Measurements from ENCODE around the gene APH1B.
A peak's percentile ranks its signal among the peaks of the same experiment; 100 is the strongest.

The APH1B gene

DNA sequence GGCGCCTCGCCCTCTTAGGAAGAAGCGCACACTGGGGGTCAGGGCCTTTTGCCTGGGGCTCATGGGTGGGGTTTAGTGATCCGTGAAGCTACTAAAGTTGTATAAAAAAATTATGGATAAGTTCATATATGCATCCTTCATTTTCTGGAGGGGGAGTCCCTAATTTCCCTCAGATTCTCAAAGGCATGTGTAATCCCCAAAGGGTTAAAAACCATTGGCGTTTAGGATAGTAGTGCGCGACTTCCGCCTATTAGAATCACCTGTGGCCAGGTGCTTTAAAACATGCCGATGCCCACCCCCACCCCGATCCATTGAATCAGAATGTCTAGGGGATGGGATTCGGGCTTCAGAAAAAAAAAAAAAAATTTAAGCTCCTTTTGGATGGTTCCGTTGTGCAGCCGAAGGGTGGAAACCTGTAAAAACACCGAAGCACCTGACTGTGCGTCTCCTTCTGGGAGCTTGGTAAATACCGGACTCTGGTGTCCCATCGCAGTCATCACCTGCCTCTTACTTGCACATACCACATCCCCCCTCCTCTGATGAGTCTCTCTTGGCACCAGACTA lies 570 bp downstream of the APH1B start:
- Histone ChIP-seq H3K36me3 (ENCODE audit: control insufficient read depth, insufficient read depth, low read length) (no peaks in the 10 kb centered on the region), H3K4me1 (ENCODE audit: control insufficient read depth, insufficient read depth, low read length) (peaks cover 15% of the 10 kb centered on the region), H3K27me3 (ENCODE audit: control insufficient read depth, insufficient read depth, low read length) (peaks cover 10% of the 10 kb centered on the region), H3K27ac (ENCODE audit: low read depth, low read length) (no peak overlapping the region), H3K9me3 (ENCODE audit: control insufficient read depth, insufficient read depth, low read depth, low read length) (no peaks in the 10 kb centered on the region), H3K4me3 (ENCODE audit: low read depth, low read length) (peak overlapping the region; percentile 95), H3K9ac (ENCODE audit: low read length) (peak overlapping the region; percentile 63)

DNA sequence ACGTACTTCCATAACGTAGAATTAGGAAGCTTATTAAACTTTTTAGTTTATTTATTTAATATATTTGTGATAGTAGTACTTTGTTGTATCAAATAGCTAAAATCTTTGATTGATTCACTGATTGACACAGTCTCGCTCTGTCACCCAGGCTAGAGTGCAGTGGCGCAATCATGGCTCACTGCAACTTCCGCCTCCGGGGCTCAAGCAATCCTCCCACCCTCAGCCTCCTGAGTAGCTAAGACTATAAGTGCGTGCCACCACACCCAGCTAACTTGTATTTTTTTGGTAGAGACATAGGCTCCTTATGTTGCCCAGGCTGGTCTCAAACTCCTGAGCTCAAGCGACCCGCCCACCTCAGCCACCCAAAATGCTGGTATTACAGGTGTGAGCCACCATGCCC lies 5.7 kb downstream of the APH1B start:
- peaks cover 3% of the 10 kb centered on the region; the same call in 1 of the 2 replicates for H3K4me1 ChIP-seq (ENCODE audit: control insufficient read depth, insufficient read depth, low read length)
- H3K36me3 ChIP-seq (ENCODE audit: control insufficient read depth, insufficient read depth, low read length), result no peaks in the 10 kb centered on the region
- H3K27me3 ChIP-seq (ENCODE audit: control insufficient read depth, insufficient read depth, low read length), result peaks cover 2% of the 10 kb centered on the region
- no peak overlapping the region for H3K4me3 ChIP-seq (ENCODE audit: low read depth, low read length)
- H3K9ac ChIP-seq (ENCODE audit: low read length), result no peak overlapping the region
- no peak overlapping the region for H3K27ac ChIP-seq (ENCODE audit: low read depth, low read length)
- no peaks in the 10 kb centered on the region for H3K9me3 ChIP-seq (ENCODE audit: control insufficient read depth, insufficient read depth, low read depth, low read length)

DNA sequence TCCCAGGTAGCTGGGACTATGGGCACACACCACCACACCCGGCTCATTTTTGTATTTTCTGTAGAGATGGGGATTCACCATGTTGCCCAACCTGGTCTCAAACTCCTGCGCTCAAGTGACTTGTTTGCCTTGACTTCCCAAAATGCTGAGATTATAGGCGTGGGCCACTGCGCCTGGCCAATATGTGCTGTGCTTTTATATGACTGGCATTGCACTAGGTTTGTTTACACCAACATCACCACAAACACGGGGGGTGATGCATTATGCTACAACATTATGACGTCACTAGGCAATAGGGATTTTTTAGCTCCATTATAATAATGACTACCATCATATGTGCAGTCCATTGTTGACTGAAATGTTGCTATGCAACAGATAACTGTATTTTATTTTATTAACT lies 6.9 kb downstream of the APH1B start:
- Histone ChIP-seq H3K27me3 (ENCODE audit: control insufficient read depth, insufficient read depth, low read length) (no peaks in the 10 kb centered on the region), H3K36me3 (ENCODE audit: control insufficient read depth, insufficient read depth, low read length) (no peaks in the 10 kb centered on the region), H3K9ac (ENCODE audit: low read length) (no peak overlapping the region), H3K4me1 (ENCODE audit: control insufficient read depth, insufficient read depth, low read length) (no peaks in the 10 kb centered on the region), H3K9me3 (ENCODE audit: control insufficient read depth, insufficient read depth, low read depth, low read length) (no peaks in the 10 kb centered on the region), H3K4me3 (ENCODE audit: low read depth, low read length) (no peak overlapping the region), H3K27ac (ENCODE audit: low read depth, low read length) (no peak overlapping the region)

DNA sequence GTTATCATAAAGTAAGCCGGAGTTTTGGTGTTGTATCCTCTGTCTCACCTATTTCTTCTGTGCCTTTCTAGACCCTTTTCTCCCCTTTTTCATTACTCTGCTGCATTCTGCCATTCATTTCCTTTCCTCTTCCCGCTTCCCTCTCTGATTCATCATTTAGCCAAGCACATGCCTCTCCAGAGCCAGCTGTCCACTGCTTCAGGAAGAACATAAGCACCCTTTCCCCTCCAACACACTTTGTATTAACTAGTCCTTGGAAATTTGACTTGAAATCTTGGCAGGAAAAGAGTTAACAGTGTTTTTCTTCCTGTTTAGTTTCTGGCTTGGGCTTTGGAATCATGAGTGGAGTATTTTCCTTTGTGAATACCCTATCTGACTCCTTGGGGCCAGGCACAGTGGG lies 9.7 kb downstream of the APH1B start:
- H3K4me3 ChIP-seq (ENCODE audit: low read depth, low read length), result no peak overlapping the region
- H3K36me3 ChIP-seq (ENCODE audit: control insufficient read depth, insufficient read depth, low read length), result no peaks in the 10 kb centered on the region
- H3K9ac ChIP-seq (ENCODE audit: low read length), result no peak overlapping the region
- no peak overlapping the region for H3K27ac ChIP-seq (ENCODE audit: low read depth, low read length)
- H3K4me1 ChIP-seq (ENCODE audit: control insufficient read depth, insufficient read depth, low read length), result no peaks in the 10 kb centered on the region
- no peaks in the 10 kb centered on the region for H3K9me3 ChIP-seq (ENCODE audit: control insufficient read depth, insufficient read depth, low read depth, low read length)
- H3K27me3 ChIP-seq (ENCODE audit: control insufficient read depth, insufficient read depth, low read length), result no peaks in the 10 kb centered on the region

DNA sequence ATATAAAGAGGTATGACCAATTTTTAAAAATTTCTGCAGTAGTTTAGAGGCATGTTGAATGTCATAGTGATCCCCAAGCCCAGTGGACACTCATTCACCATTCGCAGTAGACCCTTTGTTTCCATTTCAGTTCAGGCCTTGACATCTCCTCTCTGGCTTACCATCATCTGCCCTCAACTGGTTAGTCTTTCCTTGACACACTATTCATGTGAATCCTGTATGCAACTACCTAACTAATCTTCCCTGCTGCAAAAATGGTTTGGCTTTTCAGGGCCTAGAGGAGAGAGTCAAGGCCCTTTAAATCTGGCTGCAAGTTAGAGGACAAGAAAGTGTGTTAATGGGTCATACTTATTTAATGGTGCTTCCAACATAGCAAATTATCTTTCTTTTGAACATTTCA lies 10.9 kb downstream of the APH1B start:
- H3K4me3 ChIP-seq (ENCODE audit: low read depth, low read length), result no peak overlapping the region
- no peak overlapping the region for H3K27ac ChIP-seq (ENCODE audit: low read depth, low read length)
- no peaks in the 10 kb centered on the region for H3K9me3 ChIP-seq (ENCODE audit: control insufficient read depth, insufficient read depth, low read depth, low read length)

DNA sequence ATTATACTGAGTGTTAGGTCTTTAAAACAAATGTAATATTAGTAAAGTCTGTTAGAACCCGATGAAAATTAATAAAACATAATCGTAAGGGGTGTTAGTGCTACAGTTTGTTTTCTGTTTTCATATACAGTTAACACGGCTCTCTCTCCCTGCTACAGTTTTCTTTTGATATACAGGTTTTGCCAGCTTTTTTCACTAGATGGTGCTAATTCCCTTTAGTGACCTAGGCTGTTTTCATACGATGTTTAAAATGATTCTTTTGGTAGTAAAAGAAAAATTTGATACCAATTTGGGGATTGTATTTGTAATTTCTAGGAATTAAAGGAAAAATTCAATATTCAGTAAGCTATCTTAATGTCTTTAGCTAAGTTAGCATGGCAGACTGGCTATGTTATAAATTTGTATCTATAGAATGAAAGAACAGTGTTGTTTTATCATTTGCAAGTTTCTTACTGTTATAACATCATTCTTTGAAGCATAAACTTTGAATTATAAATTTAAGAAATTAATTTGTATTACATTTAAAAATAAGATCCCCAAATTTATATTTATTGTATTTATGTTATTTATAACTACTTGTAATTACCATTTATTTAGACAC lies 11.5 kb downstream of the APH1B start:
- no peak overlapping the region for H3K4me3 ChIP-seq (ENCODE audit: low read depth, low read length)
- H3K27ac ChIP-seq (ENCODE audit: low read depth, low read length), result no peak overlapping the region
- no peaks in the 10 kb centered on the region for H3K36me3 ChIP-seq (ENCODE audit: control insufficient read depth, insufficient read depth, low read length)
- no peak overlapping the region for H3K9ac ChIP-seq (ENCODE audit: low read length)
- no peaks in the 10 kb centered on the region for H3K4me1 ChIP-seq (ENCODE audit: control insufficient read depth, insufficient read depth, low read length)
- no peaks in the 10 kb centered on the region for H3K27me3 ChIP-seq (ENCODE audit: control insufficient read depth, insufficient read depth, low read length)
- H3K9me3 ChIP-seq (ENCODE audit: control insufficient read depth, insufficient read depth, low read depth, low read length), result no peaks in the 10 kb centered on the region

More for the DNA sequence above, 10.9 kb downstream of the APH1B start:
- Histone ChIP-seq H3K4me1 (ENCODE audit: control insufficient read depth, insufficient read depth, low read length) (no peaks in the 10 kb centered on the region), H3K27me3 (ENCODE audit: control insufficient read depth, insufficient read depth, low read length) (no peaks in the 10 kb centered on the region), H3K36me3 (ENCODE audit: control insufficient read depth, insufficient read depth, low read length) (no peaks in the 10 kb centered on the region), H3K9ac (ENCODE audit: low read length) (no peak overlapping the region)

DNA sequence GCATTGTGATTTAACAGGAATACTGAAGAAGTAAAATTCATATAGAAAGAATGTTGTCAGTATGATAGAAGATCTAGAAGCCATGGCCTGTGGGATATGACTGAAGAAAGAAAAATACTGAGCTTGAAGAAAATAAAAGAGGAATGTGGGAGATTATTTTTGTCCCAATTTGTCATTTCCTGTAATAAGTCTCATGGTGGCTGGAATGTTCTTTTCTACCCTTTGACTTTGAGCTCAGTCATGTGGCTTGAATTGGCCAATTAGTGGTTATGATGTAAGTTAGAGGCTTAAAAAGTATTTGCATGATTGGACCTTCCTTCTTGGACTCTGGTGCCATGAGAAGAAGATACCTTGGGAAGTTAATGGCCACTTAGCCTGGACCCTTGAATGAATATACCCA lies 14.1 kb downstream of the APH1B start:
- Histone ChIP-seq H3K9me3 (ENCODE audit: control insufficient read depth, insufficient read depth, low read depth, low read length) (no peaks in the 10 kb centered on the region), H3K27me3 (ENCODE audit: control insufficient read depth, insufficient read depth, low read length) (no peaks in the 10 kb centered on the region), H3K36me3 (ENCODE audit: control insufficient read depth, insufficient read depth, low read length) (no peaks in the 10 kb centered on the region), H3K9ac (ENCODE audit: low read length) (no peak overlapping the region), H3K27ac (ENCODE audit: low read depth, low read length) (no peak overlapping the region), H3K4me3 (ENCODE audit: low read depth, low read length) (no peak overlapping the region), H3K4me1 (ENCODE audit: control insufficient read depth, insufficient read depth, low read length) (no peaks in the 10 kb centered on the region)

DNA sequence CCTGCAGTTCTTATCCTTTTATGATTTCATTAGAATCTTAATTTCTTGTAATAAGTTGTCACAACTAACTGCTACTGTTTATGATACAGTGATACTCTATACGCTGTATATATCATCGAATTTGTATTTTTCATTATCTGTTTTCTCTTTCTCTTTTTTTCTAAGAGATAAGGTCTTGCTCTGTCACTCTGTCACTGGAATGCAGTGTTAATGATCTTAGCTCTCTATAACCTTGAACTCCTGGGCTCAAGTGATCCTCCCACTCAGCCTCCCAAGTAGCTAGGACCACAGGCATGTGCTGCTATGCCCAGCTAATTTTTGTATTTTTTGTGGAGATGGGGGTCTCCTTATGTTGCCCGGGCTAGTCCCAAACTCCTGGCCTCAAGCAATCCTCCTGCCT lies 14.8 kb downstream of the APH1B start:
- no peaks in the 10 kb centered on the region for H3K9me3 ChIP-seq (ENCODE audit: control insufficient read depth, insufficient read depth, low read depth, low read length)
- no peaks in the 10 kb centered on the region for H3K4me1 ChIP-seq (ENCODE audit: control insufficient read depth, insufficient read depth, low read length)
- no peaks in the 10 kb centered on the region for H3K36me3 ChIP-seq (ENCODE audit: control insufficient read depth, insufficient read depth, low read length)
- no peak overlapping the region for H3K4me3 ChIP-seq (ENCODE audit: low read depth, low read length)
- H3K27ac ChIP-seq (ENCODE audit: low read depth, low read length), result no peak overlapping the region
- H3K9ac ChIP-seq (ENCODE audit: low read length), result no peak overlapping the region
- H3K27me3 ChIP-seq (ENCODE audit: control insufficient read depth, insufficient read depth, low read length), result no peaks in the 10 kb centered on the region

DNA sequence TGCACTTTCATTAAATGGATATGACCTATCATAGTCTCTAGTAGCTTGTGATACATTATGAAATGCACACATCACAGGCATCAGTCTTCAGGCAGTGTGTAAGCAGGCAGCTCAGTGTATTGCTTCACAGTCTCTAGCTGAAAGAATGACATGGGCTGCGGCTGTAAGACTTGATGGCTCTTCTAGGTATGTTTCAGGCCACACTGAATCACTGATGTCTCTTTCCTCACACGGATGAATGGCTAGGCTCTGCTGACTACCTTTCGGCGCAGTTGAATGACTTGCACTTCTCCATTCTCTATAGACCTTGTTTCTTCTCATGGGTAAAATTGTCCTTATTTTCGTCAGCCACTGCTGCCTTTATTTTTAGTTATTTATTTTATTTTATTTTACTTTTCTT lies 15.4 kb downstream of the APH1B start:
- no peaks in the 10 kb centered on the region for H3K36me3 ChIP-seq (ENCODE audit: control insufficient read depth, insufficient read depth, low read length)
- H3K9ac ChIP-seq (ENCODE audit: low read length), result no peak overlapping the region
- no peak overlapping the region for H3K27ac ChIP-seq (ENCODE audit: low read depth, low read length)
- no peak overlapping the region for H3K4me3 ChIP-seq (ENCODE audit: low read depth, low read length)
- no peaks in the 10 kb centered on the region for H3K9me3 ChIP-seq (ENCODE audit: control insufficient read depth, insufficient read depth, low read depth, low read length)
- H3K4me1 ChIP-seq (ENCODE audit: control insufficient read depth, insufficient read depth, low read length), result no peaks in the 10 kb centered on the region
- H3K27me3 ChIP-seq (ENCODE audit: control insufficient read depth, insufficient read depth, low read length), result no peaks in the 10 kb centered on the region

DNA sequence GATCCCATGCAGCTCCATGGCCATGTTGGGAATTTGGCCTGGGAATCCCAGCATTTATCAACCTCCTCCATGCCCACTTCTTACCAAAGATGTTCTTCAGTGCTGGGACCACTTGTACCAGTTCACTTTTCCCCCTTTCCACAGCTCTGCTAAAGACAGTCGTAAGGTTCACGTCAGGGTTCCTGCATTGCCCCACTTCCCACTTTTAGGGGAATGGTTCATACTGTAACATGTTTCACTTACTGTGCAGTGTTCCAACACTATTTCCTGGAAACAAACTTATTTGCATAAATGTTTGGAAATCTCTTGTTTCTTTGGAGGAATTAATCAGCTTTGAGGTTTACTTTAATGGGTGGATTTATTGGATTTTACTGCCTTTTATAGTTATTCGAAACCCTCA lies 17.0 kb downstream of the APH1B start:
- Histone ChIP-seq H3K9ac (ENCODE audit: low read length) (no peak overlapping the region), H3K4me1 (ENCODE audit: control insufficient read depth, insufficient read depth, low read length) (no peaks in the 10 kb centered on the region), H3K9me3 (ENCODE audit: control insufficient read depth, insufficient read depth, low read depth, low read length) (no peaks in the 10 kb centered on the region), H3K36me3 (ENCODE audit: control insufficient read depth, insufficient read depth, low read length) (no peaks in the 10 kb centered on the region), H3K27me3 (ENCODE audit: control insufficient read depth, insufficient read depth, low read length) (no peaks in the 10 kb centered on the region), H3K27ac (ENCODE audit: low read depth, low read length) (no peak overlapping the region), H3K4me3 (ENCODE audit: low read depth, low read length) (no peak overlapping the region)

DNA sequence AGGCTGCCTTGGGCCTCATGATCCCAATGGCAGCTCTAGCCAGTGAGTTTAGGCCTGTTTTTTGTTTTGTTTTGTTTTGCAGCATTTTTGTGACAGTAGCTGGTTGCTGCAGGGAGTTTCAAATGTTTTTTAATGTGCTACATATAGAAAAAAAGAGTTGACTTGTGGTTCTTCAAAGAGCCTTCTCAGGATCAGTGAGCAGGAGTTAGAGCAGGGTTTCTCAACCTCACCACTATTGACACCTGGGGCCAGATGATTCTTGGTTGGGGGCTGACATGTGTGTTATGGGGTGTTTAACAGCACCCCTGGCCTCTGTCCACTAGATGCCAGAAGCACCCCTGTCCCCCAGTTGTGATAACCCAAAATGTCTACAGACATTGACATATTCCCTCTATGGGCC lies 17.9 kb downstream of the APH1B start:
- no peak overlapping the region for H3K27ac ChIP-seq (ENCODE audit: low read depth, low read length)
- H3K4me1 ChIP-seq (ENCODE audit: control insufficient read depth, insufficient read depth, low read length), result peaks cover 5% of the 10 kb centered on the region
- no peak overlapping the region for H3K9ac ChIP-seq (ENCODE audit: low read length)
- no peaks in the 10 kb centered on the region for H3K27me3 ChIP-seq (ENCODE audit: control insufficient read depth, insufficient read depth, low read length)
- H3K9me3 ChIP-seq (ENCODE audit: control insufficient read depth, insufficient read depth, low read depth, low read length), result no peaks in the 10 kb centered on the region
- no peaks in the 10 kb centered on the region for H3K36me3 ChIP-seq (ENCODE audit: control insufficient read depth, insufficient read depth, low read length)
- H3K4me3 ChIP-seq (ENCODE audit: low read depth, low read length), result no peak overlapping the region
